Activated B cell treated with CpG ODN at 0.5 μM for 24 hours (primary cell): ENCODE measurements around the gene GRM4. TPM values are rescaled to one million over a fixed set of nuclear protein-coding genes. Genes with fewer than 3 reads are reported as not detected.

Source experiments
- ATAC-seq: fragments of 200-7000 bp; cut with Tn5 transposase; one replicate; pipeline ENCODE4 v1.10.0; 2021; ENCODE audit warnings: low read depth, mild to moderate bottlenecking, moderate library complexity
- CTCF ChIA-PET: fragments of 350-600 bp; sonication (Branson Sonifier 250); formaldehyde crosslinking; loops from one replicate; lab custom pipeline; 2021; ENCODE audit warnings: antibody characterized with exemption; lab: Charles Lee
- POLR2A ChIA-PET: fragments of 350-600 bp; sonication (Branson Sonifier 250); formaldehyde crosslinking; loops from one replicate; lab custom pipeline; 2021; ENCODE audit warnings: antibody characterized with exemption; lab: Charles Lee
- DNase-seq: peaks from one replicate; pipeline ENCODE4 v3.0.0; 2022
- H3K27ac Mint-ChIP-seq: one replicate; pipeline ENCODE4 v1.8.0; 2020; ENCODE audit warnings: mixed read lengths
- H3K27me3 Mint-ChIP-seq: one replicate; pipeline ENCODE4 v1.8.0; 2021; ENCODE audit warnings: mixed read lengths
- H3K36me3 Mint-ChIP-seq: one replicate; pipeline ENCODE4 v1.8.0; 2021; ENCODE audit warnings: low read depth, mixed read lengths
- H3K4me1 Mint-ChIP-seq: one replicate; pipeline ENCODE4 v1.8.0; 2021; ENCODE audit warnings: mixed read lengths
- H3K4me3 Mint-ChIP-seq: one replicate; pipeline ENCODE4 v1.8.0; 2020; ENCODE audit warnings: mild to moderate bottlenecking, mixed read lengths
- H3K9me3 Mint-ChIP-seq: one replicate; pipeline ENCODE4 v1.8.0; 2020; ENCODE audit warnings: mixed read lengths
- intact Hi-C: fragments of 100-400 bp; cut with micrococcal nuclease; formaldehyde crosslinking; loops from one replicate; pipeline ENCODE4 v1.15.1; 2024
- total RNA-seq: library from RNA; stranded (reverse); gene quantifications from 2 replicates; pipeline ENCODE4 v1.2.3, GENCODE V29; 2022
- TF ChIP-seq, protein P1 (sequence below): fragments of 200-600 bp; IDR thresholded peaks from one replicate; pipeline ENCODE4 v1.8.0; 2022; ENCODE audit warnings: antibody characterized with exemption, mild to moderate bottlenecking

The GRM4 gene
- total RNA-seq, 1 donor from 2014 or later: not detected

DNA sequence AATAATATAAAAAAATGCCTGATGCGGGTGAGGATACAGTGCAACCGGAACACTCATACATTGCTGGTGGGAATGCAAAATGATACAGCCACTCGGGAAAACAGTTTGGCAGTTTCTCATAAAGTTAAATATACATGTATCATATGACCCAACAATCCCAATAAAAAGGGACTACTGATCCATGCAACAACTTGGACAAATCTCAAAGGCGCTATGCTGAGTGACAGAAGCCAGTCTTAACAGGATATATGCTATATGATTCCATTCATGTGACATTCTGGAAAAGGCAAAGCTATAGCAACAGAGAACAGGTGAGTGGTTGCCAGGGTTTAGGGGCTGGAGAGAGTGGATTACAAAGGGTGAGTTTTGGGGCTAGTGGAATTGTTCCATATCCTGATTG, 171.9 kb downstream of the GRM4 start:
- no peaks in the 10 kb centered on the region for H3K4me1 Mint-ChIP-seq

GRCh38 chr6:33971580-33971979, 174.3 kb downstream of the GRM4 start:
- Mint-ChIP-seq H3K4me3 (no peak overlapping the region), H3K4me1 (no peaks in the 10 kb centered on the region), H3K9me3 (peaks cover 2% of the 10 kb centered on the region), H3K27me3 (peaks cover 36% of the 10 kb centered on the region), H3K36me3 (peaks cover 2% of the 10 kb centered on the region), H3K27ac (no peak overlapping the region)
- ATAC-seq: no peak
- intact Hi-C loops: no loop called here
- TF ChIP-seq, protein P1, sequence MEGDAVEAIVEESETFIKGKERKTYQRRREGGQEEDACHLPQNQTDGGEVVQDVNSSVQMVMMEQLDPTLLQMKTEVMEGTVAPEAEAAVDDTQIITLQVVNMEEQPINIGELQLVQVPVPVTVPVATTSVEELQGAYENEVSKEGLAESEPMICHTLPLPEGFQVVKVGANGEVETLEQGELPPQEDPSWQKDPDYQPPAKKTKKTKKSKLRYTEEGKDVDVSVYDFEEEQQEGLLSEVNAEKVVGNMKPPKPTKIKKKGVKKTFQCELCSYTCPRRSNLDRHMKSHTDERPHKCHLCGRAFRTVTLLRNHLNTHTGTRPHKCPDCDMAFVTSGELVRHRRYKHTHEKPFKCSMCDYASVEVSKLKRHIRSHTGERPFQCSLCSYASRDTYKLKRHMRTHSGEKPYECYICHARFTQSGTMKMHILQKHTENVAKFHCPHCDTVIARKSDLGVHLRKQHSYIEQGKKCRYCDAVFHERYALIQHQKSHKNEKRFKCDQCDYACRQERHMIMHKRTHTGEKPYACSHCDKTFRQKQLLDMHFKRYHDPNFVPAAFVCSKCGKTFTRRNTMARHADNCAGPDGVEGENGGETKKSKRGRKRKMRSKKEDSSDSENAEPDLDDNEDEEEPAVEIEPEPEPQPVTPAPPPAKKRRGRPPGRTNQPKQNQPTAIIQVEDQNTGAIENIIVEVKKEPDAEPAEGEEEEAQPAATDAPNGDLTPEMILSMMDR: no peak
- POLR2A ChIA-PET: no interaction called here
- CTCF ChIA-PET: no interaction called here
- DNase-seq: no peak

More for the DNA sequence above, 171.9 kb downstream of the GRM4 start:
- no peak overlapping the region for H3K4me3 Mint-ChIP-seq
- ChIA-PET POLR2A (no interaction called here), CTCF (interaction anchor here (0.5 kb wide), 1 partner anchor 182 kb away, joined by 3 read pairs; no protein-coding TSS in a partner anchor)
- TF ChIP-seq, protein P1: no peak
- no peak for ATAC-seq
- intact Hi-C loops: no loop called here
- H3K36me3 Mint-ChIP-seq: peaks cover 2% of the 10 kb centered on the region
- H3K27me3 Mint-ChIP-seq: peaks cover 34% of the 10 kb centered on the region
- H3K9me3 Mint-ChIP-seq: peaks cover 2% of the 10 kb centered on the region
- DNase-seq: no peak
- no peak overlapping the region for H3K27ac Mint-ChIP-seq

Other genes starting within 250 kb of the GRM4 start
- gene HMGA1, start 90.8 kb upstream of the GRM4 start, total RNA-seq: 186 and 188 TPM in 2 replicates
- gene SMIM29, start 102.9 kb upstream of the GRM4 start, total RNA-seq: 25.8 and 27.7 TPM in 2 replicates
- gene NUDT3, start 246.6 kb upstream of the GRM4 start, total RNA-seq: 24.1 and 27.0 TPM in 2 replicates